ENCODE data around the gene NAV2. TPM values are rescaled to one million over a fixed set of nuclear protein-coding genes. Genes with fewer than 3 reads are reported as not detected.

NAV2 gene
- total and polyA plus RNA-seq, 2 donors (not counting 1 experiment from before 2014, with no cell fraction given), result 8.1 to 14.0 TPM

DNA sequence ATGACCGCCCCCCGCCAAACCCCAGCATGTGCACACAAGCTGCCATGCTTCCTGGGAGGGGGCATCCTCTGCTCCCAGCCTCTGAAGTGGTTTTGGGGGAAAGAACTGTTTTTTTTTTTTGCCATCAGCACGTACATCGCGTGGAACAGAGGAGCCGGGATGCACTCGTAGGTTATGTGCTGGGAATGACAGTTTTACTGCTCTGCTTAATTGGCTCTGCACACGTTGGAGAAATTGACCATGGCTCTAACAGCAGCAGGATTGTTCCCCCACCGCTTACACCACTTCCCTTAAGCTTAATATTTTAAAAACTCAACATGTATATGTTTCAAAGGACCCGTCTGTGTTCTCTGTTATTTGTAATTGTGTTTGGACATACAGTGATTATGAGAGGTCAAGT, 175.2 kb downstream of the NAV2 start:
- H2AFZ ChIP-seq (ENCODE audit: low read length), result no peak overlapping the region
- peaks cover 15% of the 10 kb centered on the region for H3K4me1 ChIP-seq (ENCODE audit: control insufficient read depth, extremely low read depth, insufficient read depth, low read length)
- H3K79me2 ChIP-seq (ENCODE audit: control insufficient read depth, insufficient read depth, low read length), result no peaks in the 10 kb centered on the region
- H3K4me3 ChIP-seq (replicated peaks in 1 of 4; ENCODE audit: control extremely low read depth in 1 of 4, insufficient read depth in 1 of 4, low read depth in 3 of 4, low read length in 4 of 4), result no peak overlapping the region
- H4K20me1 ChIP-seq (ENCODE audit: control insufficient read depth, extremely low read depth, insufficient read depth, low read length), result no peaks in the 10 kb centered on the region
- H3K9me3 ChIP-seq (ENCODE audit: control insufficient read depth, insufficient read depth, low read depth, low read length), result no peaks in the 10 kb centered on the region
- H3K27ac ChIP-seq (ENCODE audit: insufficient read depth, low read length), result no peak overlapping the region
- peaks cover 2% of the 10 kb centered on the region for H3K36me3 ChIP-seq (ENCODE audit: control insufficient read depth, insufficient read depth, low read length)
- no peak overlapping the region for H3K4me2 ChIP-seq (ENCODE audit: extremely low read depth, insufficient read depth, low read length)
- H3K27me3 ChIP-seq (ENCODE audit: control insufficient read depth, insufficient read depth, low read length), result no peaks in the 10 kb centered on the region
- H3K9ac ChIP-seq (ENCODE audit: insufficient read depth, low read length), result no peak overlapping the region
- no peak for DNase-seq (ENCODE audit: low read depth in 2 of 2)
- no peak for TF ChIP-seq EZH2 (IDR thresholded peaks at IDR 0.05; ENCODE audit: low read length, missing control alignments)
- TF ChIP-seq, protein P1, sequence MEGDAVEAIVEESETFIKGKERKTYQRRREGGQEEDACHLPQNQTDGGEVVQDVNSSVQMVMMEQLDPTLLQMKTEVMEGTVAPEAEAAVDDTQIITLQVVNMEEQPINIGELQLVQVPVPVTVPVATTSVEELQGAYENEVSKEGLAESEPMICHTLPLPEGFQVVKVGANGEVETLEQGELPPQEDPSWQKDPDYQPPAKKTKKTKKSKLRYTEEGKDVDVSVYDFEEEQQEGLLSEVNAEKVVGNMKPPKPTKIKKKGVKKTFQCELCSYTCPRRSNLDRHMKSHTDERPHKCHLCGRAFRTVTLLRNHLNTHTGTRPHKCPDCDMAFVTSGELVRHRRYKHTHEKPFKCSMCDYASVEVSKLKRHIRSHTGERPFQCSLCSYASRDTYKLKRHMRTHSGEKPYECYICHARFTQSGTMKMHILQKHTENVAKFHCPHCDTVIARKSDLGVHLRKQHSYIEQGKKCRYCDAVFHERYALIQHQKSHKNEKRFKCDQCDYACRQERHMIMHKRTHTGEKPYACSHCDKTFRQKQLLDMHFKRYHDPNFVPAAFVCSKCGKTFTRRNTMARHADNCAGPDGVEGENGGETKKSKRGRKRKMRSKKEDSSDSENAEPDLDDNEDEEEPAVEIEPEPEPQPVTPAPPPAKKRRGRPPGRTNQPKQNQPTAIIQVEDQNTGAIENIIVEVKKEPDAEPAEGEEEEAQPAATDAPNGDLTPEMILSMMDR (conservative IDR thresholded peaks at IDR 0.05 in 1 of 2, IDR thresholded peaks at IDR 0.05 in 1 of 2; ENCODE audit: low read depth in 1 of 2, low read length in 2 of 2), result no peak

DNA sequence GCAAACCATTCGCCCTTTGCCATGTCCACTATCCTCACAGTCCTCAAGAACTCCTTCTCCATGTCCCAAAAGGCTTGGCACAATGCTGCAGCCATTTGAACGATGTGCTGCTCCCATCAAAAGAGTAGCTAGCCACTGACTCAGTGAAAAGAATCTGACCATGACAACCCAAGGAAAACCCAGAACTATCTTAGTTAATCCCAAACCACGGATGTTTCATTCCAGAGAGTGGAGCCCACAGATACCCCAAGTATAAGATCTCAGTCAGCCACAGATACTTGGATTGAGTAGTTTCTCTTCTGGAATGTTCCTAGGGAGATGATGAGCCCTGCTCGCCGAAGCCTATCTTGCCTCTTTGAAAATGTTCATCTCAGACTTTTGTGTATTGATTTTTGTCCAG, 176.9 kb downstream of the NAV2 start:
- H3K4me3 ChIP-seq (replicated peaks in 1 of 4; ENCODE audit: control extremely low read depth in 1 of 4, insufficient read depth in 1 of 4, low read depth in 3 of 4, low read length in 4 of 4), result no peak overlapping the region
- H3K79me2 ChIP-seq (ENCODE audit: control insufficient read depth, insufficient read depth, low read length), result no peaks in the 10 kb centered on the region
- H3K9ac ChIP-seq (ENCODE audit: insufficient read depth, low read length), result no peak overlapping the region
- H3K27me3 ChIP-seq (ENCODE audit: control insufficient read depth, insufficient read depth, low read length), result no peaks in the 10 kb centered on the region
- DNase-seq (ENCODE audit: low read depth in 2 of 2), result peak in 1 of 2 donors; percentile 74
- H3K36me3 ChIP-seq (ENCODE audit: control insufficient read depth, insufficient read depth, low read length), result peaks cover 6% of the 10 kb centered on the region
- H2AFZ ChIP-seq (ENCODE audit: low read length), result no peak overlapping the region
- no peaks in the 10 kb centered on the region for H4K20me1 ChIP-seq (ENCODE audit: control insufficient read depth, extremely low read depth, insufficient read depth, low read length)
- peaks cover 15% of the 10 kb centered on the region for H3K4me1 ChIP-seq (ENCODE audit: control insufficient read depth, extremely low read depth, insufficient read depth, low read length)
- H3K9me3 ChIP-seq (ENCODE audit: control insufficient read depth, insufficient read depth, low read depth, low read length), result no peaks in the 10 kb centered on the region
- H3K27ac ChIP-seq (ENCODE audit: insufficient read depth, low read length), result no peak overlapping the region
- no peak overlapping the region for H3K4me2 ChIP-seq (ENCODE audit: extremely low read depth, insufficient read depth, low read length)
- TF ChIP-seq EZH2 (IDR thresholded peaks at IDR 0.05; ENCODE audit: low read length, missing control alignments), result no peak
- TF ChIP-seq, protein P1 (conservative IDR thresholded peaks at IDR 0.05 in 1 of 2, IDR thresholded peaks at IDR 0.05 in 1 of 2; ENCODE audit: low read depth in 1 of 2, low read length in 2 of 2), result no peak

DNA sequence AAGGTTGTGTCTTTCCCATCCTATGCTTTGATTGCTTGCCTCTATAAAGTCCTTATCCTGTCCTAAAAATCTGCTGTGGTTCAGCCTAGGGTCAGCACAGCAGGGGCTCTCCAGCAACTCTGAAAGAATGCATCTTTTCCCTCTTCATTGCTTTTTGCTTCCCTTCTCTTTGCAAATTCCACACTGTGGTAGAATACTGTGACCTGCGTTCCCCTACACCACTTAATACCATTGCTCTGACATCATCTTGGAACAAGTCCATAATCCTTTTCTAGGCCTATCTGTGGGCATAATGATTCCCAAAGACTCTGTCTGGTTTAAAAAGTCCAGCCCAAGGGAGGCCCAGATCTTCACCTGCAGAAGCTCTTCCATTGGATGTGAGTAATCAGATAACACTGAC, 177.7 kb downstream of the NAV2 start:
- no peak overlapping the region for H3K4me3 ChIP-seq (replicated peaks in 1 of 4; ENCODE audit: control extremely low read depth in 1 of 4, insufficient read depth in 1 of 4, low read depth in 3 of 4, low read length in 4 of 4)
- no peaks in the 10 kb centered on the region for H4K20me1 ChIP-seq (ENCODE audit: control insufficient read depth, extremely low read depth, insufficient read depth, low read length)
- H3K9ac ChIP-seq (ENCODE audit: insufficient read depth, low read length), result no peak overlapping the region
- H3K9me3 ChIP-seq (ENCODE audit: control insufficient read depth, insufficient read depth, low read depth, low read length), result no peaks in the 10 kb centered on the region
- H3K27ac ChIP-seq (ENCODE audit: insufficient read depth, low read length), result peak overlapping the region; percentile 40
- no peak overlapping the region for H2AFZ ChIP-seq (ENCODE audit: low read length)
- H3K36me3 ChIP-seq (ENCODE audit: control insufficient read depth, insufficient read depth, low read length), result peaks cover 6% of the 10 kb centered on the region
- peaks cover 15% of the 10 kb centered on the region for H3K4me1 ChIP-seq (ENCODE audit: control insufficient read depth, extremely low read depth, insufficient read depth, low read length)
- TF ChIP-seq, protein P1 (conservative IDR thresholded peaks at IDR 0.05 in 1 of 2, IDR thresholded peaks at IDR 0.05 in 1 of 2; ENCODE audit: low read depth in 1 of 2, low read length in 2 of 2), result no peak
- TF ChIP-seq EZH2 (IDR thresholded peaks at IDR 0.05; ENCODE audit: low read length, missing control alignments), result no peak
- no peak overlapping the region for H3K4me2 ChIP-seq (ENCODE audit: extremely low read depth, insufficient read depth, low read length)
- DNase-seq (ENCODE audit: low read depth in 2 of 2), result peak; percentile 70 to 94
- H3K79me2 ChIP-seq (ENCODE audit: control insufficient read depth, insufficient read depth, low read length), result no peaks in the 10 kb centered on the region
- H3K27me3 ChIP-seq (ENCODE audit: control insufficient read depth, insufficient read depth, low read length), result no peaks in the 10 kb centered on the region
